D721Med (cell line): ENCODE measurements around the gene MARCHF3.

Source experiments
- DNase-seq: peaks from one replicate; pipeline ENCODE4 v3.0.0; 2011; ENCODE audit warnings: low spot score; ENCODE audit not compliant: insufficient read length
- FAIRE-seq: peaks from 2 replicates; lab custom pipeline; 2011; peaks lifted over from hg19 to GRCh38; lab: Jason Lieb, UNC
- TF ChIP-seq, protein P1 (sequence below): IDR thresholded peaks from 2 replicates; pipeline ENCODE4 v1.5.1; 2012; ENCODE audit warnings: mild to moderate bottlenecking, control low read depth; ENCODE audit not compliant: insufficient read depth; ENCODE audit errors: missing control alignments

The MARCHF3 gene

DNA sequence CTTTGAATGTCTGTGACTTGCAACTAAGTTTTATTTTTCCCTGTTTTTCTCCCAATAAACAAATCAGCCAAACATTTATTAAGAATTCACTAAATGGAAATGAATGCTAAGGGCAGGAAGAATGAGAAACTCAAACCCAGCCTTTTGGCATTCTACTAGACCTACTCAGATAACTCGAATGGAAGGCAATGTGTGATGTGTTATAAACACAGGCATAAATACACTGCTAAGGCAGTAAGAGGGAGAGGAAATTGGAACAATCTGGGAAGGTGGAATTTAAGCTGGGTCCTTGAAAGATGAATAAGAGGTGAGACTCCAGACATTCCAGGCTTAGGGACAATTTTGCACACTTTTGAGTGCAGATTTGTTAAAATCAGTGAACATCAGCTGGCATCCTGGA, 34.7 kb downstream of the MARCHF3 start:
- TF ChIP-seq, protein P1, sequence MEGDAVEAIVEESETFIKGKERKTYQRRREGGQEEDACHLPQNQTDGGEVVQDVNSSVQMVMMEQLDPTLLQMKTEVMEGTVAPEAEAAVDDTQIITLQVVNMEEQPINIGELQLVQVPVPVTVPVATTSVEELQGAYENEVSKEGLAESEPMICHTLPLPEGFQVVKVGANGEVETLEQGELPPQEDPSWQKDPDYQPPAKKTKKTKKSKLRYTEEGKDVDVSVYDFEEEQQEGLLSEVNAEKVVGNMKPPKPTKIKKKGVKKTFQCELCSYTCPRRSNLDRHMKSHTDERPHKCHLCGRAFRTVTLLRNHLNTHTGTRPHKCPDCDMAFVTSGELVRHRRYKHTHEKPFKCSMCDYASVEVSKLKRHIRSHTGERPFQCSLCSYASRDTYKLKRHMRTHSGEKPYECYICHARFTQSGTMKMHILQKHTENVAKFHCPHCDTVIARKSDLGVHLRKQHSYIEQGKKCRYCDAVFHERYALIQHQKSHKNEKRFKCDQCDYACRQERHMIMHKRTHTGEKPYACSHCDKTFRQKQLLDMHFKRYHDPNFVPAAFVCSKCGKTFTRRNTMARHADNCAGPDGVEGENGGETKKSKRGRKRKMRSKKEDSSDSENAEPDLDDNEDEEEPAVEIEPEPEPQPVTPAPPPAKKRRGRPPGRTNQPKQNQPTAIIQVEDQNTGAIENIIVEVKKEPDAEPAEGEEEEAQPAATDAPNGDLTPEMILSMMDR: no peak
- no peak for DNase-seq
- FAIRE-seq: no peak

DNA sequence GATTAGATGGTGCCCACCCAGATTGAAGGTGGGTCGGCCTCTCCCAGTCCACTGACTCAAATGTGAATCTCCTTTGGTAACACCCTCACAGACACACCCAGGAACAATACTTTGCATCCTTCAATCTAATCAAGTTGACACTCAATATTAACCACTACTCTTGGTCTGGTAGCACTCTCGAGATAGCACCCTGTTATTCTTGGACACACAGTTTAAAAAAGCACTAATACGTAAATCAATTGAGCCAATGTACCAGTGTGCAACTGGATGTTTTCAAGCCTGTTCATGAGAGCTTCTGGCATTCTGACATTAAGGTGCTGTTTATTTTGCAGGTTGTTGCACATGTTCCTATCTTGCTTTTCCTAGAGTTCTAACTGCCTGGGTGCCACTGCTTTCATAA, 35.3 kb downstream of the MARCHF3 start:
- TF ChIP-seq, protein P1: no peak
- DNase-seq: no peak
- FAIRE-seq: no peak

DNA sequence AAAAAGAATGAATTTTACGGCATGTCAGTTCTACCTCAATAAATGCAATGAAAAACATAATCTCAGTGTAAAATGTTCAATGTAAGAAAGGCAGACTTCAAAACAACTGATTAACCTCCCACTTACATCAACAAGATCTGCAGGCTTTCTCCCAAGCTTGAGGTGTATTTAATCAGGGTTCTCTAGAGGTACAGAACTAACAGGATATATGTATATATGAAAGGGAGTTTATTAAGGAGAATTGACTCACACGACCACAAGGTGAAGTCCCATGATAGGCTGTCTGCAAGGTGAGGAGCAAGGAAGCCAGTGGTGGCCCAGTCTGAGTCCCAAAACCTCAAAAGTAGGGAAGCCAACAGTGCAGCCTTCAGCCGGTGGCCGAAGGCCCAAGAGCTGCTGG, 35.9 kb downstream of the MARCHF3 start:
- DNase-seq: no peak
- TF ChIP-seq, protein P1: no peak
- no peak for FAIRE-seq

DNA sequence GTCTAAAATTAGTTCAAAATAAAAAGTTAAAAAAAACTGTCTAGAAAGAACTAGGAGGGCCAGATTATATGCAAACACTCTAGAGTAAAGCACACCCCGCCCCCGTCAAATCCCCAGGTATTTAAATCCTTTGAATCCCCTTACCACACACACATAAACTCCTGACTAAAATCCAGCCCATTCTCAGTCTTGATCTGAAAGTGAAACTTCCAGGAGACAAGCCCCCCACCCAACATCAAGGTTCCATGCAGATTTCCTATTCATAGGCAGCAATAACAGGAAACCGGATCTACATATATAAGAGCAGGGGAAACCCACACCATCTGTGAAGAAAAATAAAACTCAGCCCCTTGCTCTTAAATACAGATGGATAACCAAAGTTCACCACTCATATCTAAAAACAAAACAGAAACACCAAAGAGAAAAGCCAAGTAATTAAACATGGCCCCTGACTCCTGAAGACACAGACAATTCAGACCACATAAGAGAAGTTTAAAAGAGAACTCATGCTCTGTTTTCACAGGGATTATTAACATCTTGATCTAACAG, 42.3 kb downstream of the MARCHF3 start:
- TF ChIP-seq, protein P1: no peak
- FAIRE-seq (no peak), DNase-seq (no peak)

DNA sequence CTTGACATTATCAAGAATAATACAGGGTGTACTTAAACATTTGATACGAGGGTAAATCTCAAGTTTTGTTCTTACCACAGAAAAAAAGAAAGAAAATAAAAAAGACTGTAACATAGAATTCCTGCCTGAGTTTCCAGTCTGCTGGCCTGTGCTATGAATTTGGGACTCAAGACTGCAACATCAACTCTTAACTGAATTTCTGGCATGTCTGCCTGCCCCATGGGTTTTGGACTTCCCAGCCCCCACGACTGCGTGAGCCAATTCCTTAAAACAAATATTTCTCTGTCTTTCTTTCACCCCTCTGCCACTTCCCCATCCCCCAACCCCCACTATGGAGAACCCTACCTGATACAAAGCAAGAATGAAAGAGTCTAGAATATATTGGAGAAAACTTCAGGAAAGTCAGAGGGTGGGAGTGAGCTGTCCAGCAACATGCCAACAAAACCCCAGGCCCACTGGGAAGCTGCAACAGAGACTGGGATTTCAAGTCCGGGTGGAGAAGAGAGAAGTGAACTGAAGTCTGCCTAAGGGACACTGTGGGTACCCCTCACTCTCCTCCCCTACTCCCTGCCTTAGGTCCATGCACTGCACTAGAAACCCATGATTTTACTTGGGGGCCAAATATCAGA, 43.0 kb downstream of the MARCHF3 start:
- DNase-seq: no peak
- FAIRE-seq: no peak
- TF ChIP-seq, protein P1: no peak

DNA sequence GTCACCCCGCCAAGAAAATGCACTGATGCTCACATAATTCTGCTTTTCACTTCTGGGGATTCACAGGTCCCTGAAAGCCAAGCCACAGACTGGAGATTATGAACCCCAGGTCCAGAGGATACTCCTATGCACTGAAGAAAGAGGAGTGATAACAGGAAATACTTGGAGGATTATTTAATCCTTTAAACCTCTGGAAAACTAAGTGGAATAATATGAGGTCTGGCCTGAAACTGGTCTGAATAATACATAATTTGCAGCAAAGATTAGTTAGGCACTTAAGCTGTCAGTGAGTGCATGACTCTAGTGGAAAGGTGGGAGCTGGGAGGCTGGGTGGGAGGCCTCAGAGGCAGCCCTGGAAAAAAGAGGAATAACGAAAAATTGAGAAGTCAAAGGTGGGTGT, 45.7 kb downstream of the MARCHF3 start:
- FAIRE-seq: no peak

DNA sequence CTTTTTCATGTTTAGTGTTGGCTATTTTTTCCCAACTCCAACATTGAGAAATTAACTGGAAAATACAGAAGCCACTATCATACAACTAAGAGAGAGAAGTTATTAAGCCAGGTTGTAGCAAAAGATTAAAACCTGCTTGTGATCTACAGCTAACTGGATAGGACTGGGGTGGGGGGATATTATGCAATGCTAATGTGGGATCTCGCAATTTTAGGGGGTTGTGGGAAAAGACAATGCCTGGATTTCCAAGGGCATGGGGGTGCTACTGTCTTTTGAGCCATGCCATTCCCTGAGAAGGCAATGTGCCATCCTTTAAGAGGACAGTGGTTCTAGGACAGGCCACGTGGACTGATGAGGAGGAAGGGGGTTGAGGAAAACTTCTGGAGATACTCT, 46.5 kb downstream of the MARCHF3 start:
- no peak for FAIRE-seq
- TF ChIP-seq, protein P1: no peak
- no peak for DNase-seq

More for the DNA sequence above, 45.7 kb downstream of the MARCHF3 start:
- TF ChIP-seq, protein P1: no peak
- DNase-seq: no peak
